Erythroblast (primary cell): ENCODE results near the gene TRAPPC12.

Experiments
- GATA1 ChIP-seq: IDR thresholded peaks from 2 replicates; pipeline ENCODE4 v1.6.1; 2011; ENCODE audit warnings: low read depth, mild to moderate bottlenecking, control low read depth, low read length, moderate library complexity
- POLR2A ChIP-seq: IDR thresholded peaks from 2 replicates; pipeline ENCODE4 v1.6.1; 2011; ENCODE audit warnings: mild to moderate bottlenecking, low read length

DNA sequence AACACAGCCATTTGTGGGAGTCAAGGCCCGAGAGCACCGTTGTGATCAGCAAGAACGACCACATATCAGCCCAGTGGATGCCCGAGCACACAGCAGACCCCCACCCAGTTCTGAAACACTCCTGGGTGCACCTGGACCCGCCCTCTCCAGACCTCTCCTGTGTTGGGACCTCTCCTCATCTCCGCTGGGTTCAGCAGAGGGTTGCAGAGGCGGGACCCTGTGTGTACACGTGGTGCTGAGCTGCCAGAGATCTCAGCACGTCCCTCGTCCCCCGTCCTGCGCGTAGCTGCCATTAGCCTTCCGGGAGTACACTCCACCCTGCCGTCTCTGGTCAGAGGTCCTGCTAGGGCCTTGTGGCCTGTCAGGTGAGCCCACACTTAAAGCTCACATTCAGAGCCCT is 88.2 kb downstream of the TRAPPC12 start:
- TF ChIP-seq POLR2A (no peak), GATA1 (no peak)
